ENCODE results near the gene HPGDS. TPM values are rescaled to one million over a fixed set of nuclear protein-coding genes. Genes with fewer than 3 reads are reported as not detected.

Gene HPGDS
- total and polyA plus RNA-seq, 10 of the 15 experiments (the other 5 are each of a cell fraction or from before 2014, with no cell fraction given) = not detected

DNA sequence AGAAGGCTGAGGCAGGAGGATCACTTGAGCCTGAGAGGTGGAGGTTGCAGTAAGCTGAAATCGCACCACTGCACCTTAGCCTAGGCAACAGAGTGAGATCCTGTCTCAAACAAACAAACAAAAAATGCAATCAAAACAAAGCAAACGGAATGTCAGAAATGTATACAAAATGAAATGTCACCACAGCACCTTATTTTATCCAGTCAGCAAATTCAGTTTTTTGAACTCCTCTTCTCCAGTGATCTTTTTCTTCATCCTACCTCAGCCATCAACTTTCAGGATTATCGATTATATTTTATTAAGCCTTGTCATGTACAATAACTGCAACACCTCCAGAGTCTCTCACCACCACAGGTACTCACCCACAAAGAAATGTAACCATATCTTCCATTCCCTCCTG lies 31.1 kb upstream of the HPGDS start (continued):
- TF ChIP-seq, protein P1, sequence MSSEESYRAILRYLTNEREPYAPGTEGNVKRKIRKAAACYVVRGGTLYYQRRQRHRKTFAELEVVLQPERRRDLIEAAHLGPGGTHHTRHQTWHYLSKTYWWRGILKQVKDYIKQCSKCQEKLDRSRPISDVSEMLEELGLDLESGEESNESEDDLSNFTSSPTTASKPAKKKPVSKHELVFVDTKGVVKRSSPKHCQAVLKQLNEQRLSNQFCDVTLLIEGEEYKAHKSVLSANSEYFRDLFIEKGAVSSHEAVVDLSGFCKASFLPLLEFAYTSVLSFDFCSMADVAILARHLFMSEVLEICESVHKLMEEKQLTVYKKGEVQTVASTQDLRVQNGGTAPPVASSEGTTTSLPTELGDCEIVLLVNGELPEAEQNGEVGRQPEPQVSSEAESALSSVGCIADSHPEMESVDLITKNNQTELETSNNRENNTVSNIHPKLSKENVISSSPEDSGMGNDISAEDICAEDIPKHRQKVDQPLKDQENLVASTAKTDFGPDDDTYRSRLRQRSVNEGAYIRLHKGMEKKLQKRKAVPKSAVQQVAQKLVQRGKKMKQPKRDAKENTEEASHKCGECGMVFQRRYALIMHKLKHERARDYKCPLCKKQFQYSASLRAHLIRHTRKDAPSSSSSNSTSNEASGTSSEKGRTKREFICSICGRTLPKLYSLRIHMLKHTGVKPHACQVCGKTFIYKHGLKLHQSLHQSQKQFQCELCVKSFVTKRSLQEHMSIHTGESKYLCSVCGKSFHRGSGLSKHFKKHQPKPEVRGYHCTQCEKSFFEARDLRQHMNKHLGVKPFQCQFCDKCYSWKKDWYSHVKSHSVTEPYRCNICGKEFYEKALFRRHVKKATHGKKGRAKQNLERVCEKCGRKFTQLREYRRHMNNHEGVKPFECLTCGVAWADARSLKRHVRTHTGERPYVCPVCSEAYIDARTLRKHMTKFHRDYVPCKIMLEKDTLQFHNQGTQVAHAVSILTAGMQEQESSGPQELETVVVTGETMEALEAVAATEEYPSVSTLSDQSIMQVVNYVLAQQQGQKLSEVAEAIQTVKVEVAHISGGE (CRISPR knock-in tag; IDR thresholded peaks at IDR 0.05) = no peak
- TF ChIP-seq TARDBP (IDR thresholded peaks at IDR 0.05; ENCODE audit: borderline replicate concordance) = no peak
- TF ChIP-seq, protein P2, sequence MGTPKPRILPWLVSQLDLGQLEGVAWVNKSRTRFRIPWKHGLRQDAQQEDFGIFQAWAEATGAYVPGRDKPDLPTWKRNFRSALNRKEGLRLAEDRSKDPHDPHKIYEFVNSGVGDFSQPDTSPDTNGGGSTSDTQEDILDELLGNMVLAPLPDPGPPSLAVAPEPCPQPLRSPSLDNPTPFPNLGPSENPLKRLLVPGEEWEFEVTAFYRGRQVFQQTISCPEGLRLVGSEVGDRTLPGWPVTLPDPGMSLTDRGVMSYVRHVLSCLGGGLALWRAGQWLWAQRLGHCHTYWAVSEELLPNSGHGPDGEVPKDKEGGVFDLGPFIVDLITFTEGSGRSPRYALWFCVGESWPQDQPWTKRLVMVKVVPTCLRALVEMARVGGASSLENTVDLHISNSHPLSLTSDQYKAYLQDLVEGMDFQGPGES (IDR thresholded peaks at IDR 0.05) = no peak
- TF ChIP-seq, protein P3, sequence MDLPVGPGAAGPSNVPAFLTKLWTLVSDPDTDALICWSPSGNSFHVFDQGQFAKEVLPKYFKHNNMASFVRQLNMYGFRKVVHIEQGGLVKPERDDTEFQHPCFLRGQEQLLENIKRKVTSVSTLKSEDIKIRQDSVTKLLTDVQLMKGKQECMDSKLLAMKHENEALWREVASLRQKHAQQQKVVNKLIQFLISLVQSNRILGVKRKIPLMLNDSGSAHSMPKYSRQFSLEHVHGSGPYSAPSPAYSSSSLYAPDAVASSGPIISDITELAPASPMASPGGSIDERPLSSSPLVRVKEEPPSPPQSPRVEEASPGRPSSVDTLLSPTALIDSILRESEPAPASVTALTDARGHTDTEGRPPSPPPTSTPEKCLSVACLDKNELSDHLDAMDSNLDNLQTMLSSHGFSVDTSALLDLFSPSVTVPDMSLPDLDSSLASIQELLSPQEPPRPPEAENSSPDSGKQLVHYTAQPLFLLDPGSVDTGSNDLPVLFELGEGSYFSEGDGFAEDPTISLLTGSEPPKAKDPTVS (IDR thresholded peaks at IDR 0.05; ENCODE audit: low read depth, low read length) = no peak
- TF ChIP-seq JUND (IDR thresholded peaks at IDR 0.05; ENCODE audit: low read depth, low read length) = no peak
- TF ChIP-seq, protein P4, sequence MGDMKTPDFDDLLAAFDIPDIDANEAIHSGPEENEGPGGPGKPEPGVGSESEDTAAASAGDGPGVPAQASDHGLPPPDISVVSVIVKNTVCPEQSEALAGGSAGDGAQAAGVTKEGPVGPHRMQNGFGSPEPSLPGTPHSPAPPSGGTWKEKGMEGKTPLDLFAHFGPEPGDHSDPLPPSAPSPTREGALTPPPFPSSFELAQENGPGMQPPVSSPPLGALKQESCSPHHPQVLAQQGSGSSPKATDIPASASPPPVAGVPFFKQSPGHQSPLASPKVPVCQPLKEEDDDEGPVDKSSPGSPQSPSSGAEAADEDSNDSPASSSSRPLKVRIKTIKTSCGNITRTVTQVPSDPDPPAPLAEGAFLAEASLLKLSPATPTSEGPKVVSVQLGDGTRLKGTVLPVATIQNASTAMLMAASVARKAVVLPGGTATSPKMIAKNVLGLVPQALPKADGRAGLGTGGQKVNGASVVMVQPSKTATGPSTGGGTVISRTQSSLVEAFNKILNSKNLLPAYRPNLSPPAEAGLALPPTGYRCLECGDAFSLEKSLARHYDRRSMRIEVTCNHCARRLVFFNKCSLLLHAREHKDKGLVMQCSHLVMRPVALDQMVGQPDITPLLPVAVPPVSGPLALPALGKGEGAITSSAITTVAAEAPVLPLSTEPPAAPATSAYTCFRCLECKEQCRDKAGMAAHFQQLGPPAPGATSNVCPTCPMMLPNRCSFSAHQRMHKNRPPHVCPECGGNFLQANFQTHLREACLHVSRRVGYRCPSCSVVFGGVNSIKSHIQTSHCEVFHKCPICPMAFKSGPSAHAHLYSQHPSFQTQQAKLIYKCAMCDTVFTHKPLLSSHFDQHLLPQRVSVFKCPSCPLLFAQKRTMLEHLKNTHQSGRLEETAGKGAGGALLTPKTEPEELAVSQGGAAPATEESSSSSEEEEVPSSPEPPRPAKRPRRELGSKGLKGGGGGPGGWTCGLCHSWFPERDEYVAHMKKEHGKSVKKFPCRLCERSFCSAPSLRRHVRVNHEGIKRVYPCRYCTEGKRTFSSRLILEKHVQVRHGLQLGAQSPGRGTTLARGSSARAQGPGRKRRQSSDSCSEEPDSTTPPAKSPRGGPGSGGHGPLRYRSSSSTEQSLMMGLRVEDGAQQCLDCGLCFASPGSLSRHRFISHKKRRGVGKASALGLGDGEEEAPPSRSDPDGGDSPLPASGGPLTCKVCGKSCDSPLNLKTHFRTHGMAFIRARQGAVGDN (IDR thresholded peaks at IDR 0.05) = no peak
